Cerebellar cortex (tissue), 1 donor: Measurements from ENCODE around the gene QSOX2.

Experiments
- DNase-seq: peaks from one replicate; pipeline ENCODE4 v3.0.0-alpha.2; 2015; ENCODE audit warnings: low spot score

The QSOX2 gene

GRCh38 chr9:136203408-136204144 lies 42.0 kb downstream of the QSOX2 start:
- DNase-seq, result no peak

DNA sequence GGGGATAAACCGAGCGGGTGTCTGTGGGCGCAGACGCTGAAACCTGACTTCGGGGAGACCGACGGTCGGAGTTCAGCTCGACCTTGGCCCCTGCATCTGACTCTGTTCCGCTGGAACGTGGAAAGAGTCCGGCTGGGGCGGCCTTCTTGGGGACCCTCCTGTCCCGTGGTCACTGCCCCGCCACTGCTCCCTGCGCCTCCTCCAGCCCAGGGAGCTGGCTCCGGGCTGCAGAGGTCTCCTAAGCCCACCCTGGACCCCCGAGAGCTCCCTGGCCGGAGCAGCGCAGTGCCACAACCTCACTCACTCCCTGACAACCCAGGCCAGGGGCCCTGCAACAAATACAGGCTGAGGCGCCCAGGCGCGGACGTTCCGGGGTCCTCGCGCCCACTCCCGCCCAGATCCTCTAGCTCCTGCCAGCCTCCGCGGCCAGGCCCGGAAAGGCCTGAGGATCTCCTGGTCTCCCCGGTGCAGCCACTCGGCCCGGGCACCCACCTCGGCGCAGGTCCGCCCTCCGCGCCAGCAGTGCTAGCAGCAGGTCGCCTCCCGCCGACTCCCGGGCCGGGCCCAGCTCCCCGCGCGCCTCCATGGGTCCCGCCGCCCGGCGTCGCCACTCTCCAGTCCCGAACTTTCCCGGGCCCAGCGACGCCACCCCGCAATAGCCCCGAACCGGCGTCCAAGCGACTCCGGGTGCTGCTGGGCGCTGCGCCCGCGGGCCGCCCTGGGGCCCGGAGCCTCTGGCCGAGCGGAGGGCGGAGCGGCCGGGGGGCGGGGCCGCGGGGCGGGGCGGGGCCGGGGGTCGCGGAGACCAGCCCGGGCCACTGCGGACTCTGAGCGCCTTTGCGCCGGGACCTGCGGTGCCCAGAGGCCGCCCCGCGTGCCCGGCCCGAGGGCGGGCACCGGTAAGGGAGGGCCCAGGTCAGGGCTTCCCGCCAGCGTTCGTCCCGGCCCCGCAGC lies 42.9 kb downstream of the QSOX2 start:
- no peak for DNase-seq

GRCh38 chr9:136201609-136202453 lies 43.8 kb downstream of the QSOX2 start:
- DNase-seq, result no peak

DNA sequence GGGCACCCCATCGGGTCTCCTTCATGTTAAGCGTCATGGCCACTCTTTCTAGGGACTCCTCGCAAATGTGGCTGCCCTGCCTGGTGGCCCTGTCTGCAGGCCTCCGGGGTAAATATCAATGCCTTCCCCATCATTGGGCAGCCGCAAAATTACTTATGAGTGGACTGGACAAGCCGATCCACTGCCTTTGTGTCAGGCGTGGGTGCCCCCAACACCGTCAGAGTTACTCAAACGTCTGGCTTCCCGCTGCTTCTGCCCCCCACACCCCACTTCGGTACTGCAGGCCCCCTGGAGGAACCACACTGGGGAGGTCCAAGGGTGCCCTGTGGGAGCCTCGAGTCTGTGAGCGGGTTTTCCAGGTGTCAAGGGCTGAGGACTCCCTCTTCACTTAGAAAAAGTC lies 44.4 kb downstream of the QSOX2 start:
- no peak for DNase-seq

DNA sequence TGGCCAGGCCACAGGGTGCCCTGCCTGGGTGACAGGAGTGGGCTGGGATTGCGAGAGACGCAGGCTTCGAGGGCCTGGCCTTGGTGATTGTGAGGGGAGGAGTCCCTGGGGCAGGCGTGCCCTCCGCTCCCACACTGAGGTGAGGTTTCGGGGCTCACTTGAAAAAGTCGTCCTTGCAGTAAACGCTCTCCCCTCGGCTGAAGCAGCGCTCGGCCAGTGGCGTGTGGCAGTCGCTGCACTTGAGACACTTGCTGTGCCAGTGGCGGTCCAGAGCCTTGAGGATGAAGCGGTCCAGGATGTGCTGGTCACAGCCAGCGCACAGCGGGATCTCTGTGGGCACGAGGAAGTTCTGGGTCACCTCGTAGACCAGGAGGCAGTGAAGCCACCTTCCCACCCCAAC lies 45.2 kb downstream of the QSOX2 start:
- no peak for DNase-seq

DNA sequence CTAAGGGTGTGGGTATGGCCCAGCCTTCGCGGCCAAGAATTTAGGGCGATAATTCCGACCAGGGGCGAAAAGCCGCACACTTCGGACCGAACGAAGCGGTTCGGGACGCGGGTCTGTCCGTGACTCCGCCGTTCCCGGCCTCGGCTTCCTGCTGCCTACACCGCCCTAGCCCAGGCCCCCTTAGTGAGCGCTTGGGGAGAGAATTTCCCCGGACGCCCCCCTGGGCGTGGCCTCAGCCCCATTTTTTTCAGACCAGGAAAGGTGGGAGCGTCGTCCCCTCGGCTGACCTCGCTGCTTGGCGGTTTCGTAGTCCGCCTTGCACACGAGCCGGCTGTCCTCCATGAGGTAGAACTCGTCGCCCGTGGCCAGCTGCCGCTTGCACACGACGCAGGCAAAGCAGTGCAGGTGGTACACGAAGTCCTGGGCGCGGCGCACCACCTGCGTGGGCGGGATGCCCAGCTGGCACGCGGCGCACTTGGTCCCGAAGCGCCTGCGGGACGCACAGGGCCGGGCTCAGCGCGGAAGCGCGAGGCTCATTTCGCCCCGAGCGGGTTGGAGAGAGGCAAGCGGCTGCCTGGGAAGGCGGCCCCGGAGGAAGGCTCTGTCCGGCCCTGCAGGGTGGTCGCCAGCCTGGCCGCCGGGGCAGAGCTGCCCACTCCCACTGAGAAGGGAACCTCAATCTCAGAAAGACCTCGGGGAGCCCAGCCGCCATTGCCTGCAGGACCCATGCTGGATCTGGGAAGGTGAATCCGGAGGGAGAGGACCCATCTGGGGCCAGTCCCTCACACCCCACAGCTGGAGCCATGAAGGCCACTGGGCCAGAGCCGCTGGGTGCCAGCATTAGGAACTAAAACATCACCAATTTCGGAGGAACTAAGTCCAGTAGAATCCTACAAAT lies 46.0 kb downstream of the QSOX2 start:
- DNase-seq, result no peak

DNA sequence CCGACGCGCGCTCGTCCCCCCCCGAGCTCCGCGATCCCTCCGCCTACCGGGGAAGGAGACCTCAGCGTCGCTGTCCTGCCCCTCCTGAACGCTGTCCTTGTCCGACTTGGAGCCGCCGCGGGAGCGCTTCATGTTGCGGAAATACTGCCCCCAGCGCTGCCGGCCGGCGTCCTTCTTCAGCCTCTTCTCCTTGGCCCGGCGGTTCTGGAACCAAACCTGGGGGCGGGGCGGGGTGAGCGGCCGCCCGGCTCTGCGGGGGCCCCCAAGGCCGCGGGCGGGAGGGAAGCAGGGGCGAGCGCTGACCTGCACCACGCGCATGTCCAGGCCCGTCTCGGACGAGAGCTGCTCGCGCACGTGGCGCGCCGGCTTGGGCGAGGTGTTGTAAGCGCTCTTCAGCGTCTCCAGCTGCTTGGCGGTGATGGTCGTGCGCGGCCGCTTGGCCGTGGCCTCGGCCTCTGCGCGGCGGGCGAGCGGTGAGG lies 47.0 kb downstream of the QSOX2 start:
- no peak for DNase-seq

DNA sequence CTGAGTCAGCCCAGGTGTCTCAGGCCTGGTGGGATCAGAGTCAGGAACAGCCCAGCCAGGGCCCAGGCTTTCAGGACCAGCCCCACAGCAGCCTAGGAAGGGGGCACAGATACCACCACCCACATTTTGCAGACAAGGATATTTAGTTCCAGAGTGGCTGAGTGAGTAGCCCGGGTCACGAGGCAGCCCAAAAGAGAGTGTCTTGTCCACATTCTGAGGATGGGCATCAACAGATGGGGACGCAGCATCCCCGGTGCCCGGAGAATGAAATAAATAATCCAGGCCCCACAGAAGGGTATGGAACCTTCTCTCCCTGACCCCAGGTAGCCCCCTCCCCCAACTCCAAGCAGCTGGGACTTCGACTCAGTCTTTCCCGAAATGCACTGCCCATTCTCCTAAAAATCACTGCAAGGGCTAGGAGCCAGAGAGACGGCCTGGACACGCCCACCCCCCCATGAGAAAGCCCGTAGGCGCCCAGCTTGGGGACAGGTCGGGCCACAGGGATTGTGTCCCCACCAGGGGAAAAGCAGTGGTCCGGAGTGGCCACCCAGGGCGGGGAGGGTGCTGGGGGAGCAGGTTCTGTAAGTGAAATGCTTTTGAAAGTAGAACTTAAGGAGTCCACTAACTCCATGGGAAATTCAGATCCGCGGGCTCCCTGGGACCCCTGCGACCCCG lies 47.5 kb downstream of the QSOX2 start:
- no peak for DNase-seq

- DNase-seq, result no peak
These were observed 48.3 kb downstream of the QSOX2 start for GRCh38 chr9:136197084-136197875.

DNA sequence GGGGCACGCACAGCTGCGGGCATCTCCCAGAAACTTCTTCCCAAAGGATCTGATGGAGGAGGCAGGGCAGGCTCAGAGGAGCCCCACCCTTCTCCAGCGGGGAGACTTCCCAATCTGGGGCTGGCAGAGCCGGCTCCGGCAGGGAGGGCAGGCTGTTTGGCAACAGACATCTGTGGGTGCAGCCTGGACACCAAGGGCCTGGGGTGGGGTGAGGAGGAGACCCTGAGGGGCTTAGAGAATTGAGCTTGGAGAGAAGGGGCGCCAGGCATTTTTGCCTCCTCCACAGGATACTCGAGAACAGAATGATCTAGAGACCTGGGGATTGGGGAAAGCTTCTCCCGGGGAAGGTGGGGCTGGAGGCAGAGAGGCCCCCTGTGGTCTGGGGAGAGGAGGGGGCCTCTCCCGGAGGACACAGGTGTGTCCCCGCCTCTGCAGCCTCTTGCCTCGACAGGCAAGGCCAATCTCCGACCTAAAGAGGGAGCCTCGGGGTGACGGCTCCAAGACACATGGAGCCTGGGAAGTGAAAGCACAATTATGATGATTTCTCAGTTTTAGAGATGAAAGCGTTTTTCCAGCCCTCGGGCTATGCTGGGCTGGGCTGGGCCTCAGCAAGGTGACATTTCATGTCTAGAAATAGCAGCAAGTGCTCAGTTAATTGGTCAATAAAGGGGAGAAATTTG lies 49.1 kb downstream of the QSOX2 start:
- DNase-seq, result no peak

- DNase-seq, result no peak
These were observed 51.1 kb downstream of the QSOX2 start for GRCh38 chr9:136194540-136194939.

DNA sequence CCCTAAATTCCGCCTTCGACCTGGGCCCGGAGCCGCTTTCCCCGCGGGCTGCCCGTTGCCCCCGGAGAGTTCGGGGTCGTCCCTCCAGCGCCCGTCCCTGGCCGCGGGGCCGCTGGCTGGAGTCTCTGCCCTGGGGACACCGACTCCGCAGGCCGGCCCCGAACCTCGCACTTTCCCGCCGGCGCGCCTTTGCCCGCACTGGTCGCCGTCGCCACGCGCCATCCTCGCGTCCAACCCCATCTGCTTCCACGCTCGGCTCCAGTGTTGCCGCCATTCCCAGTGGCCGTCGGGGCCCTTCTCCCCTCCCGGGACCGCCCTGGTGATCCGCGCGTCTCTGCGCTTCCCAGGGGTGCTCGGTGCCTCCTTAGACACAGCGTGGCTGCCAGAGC lies 51.7 kb downstream of the QSOX2 start:
- no peak for DNase-seq

DNA sequence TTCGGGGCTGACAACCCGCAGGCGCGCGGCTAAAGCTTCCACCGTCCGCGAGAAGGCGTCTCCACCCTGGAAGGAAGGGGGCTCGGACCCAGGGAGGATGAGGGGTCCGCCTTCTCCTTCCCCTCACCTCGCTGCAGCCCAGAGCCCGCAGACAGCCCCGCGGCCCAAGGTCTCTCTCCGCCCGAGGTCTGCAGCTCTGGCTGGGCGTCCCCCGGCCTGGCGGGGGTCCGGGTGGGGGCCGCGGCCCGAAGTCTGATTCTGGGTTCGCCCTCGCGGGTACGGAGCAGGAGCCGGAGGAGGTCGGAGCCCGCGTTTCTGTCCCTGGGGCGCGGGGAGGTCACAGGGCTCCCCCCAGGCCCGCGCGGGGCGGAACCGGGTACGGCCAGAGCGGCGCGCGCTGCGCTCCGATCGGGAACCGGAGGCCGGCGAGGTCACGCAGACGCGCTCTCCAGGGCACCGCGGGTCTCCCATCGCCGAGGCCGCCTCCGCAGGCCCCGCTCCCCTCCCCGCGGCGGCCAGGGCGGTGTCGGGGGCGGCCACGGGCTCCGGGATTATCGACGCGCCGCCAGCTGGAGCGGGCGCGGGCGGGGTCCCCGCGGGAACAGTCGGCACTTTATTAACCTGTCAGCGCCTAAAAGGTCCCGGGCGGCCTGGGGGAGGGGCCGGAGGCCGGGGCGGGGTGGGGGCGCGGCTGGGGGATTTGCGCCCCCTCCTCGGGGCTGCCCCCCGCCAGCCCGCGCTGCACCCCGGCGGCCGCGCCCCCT lies 52.3 kb downstream of the QSOX2 start:
- no peak for DNase-seq

GRCh38 chr9:136192289-136193126 lies 53.1 kb downstream of the QSOX2 start:
- DNase-seq, result no peak

DNA sequence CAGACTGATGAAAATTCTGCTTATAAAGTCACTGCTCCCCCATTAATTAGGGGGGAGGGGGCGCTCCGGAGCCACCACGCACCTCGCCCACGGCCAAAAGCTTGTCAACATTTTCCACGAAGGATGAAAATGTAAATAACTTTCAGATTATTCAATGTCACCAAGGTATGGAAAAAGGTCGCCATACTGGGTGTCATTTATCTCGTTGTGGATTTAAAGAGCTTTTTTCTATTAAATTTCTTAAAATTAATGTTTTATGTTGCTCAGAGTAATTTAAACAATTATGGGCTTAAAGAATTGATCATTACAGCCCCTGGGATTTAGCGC lies 53.7 kb downstream of the QSOX2 start:
- no peak for DNase-seq

GRCh38 chr9:136191099-136191959 lies 54.3 kb downstream of the QSOX2 start:
- no peak for DNase-seq

DNA sequence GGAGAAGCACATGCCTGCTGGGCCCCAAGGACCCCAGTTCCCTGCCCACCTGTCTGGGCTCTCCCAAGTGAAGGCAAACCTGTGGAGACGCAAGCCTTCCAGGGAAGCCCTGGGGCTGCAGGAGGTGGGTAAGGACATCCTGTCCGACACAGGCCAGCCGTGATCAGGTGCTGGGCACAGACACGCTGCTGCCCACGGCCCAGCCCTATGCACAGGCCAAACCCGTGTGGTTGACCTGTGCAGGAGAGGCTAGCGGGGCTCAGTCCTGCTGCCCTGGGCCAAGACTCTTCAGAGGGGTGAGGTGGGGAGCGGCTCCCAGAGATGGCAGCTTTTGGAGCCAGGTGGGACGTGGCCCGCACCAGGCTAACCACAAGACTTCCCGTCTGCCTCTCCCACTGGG lies 55.0 kb downstream of the QSOX2 start:
- no peak for DNase-seq
